Measurements from ENCODE around the gene XRCC6. TPM values are rescaled to one million over a fixed set of nuclear protein-coding genes. Genes with fewer than 3 reads are reported as not detected.

XRCC6 gene
- total and polyA plus RNA-seq, 2 of the 13 experiments (the other 11 are each of a cell fraction or from before 2014, with no cell fraction given): 124 to 625 TPM

DNA sequence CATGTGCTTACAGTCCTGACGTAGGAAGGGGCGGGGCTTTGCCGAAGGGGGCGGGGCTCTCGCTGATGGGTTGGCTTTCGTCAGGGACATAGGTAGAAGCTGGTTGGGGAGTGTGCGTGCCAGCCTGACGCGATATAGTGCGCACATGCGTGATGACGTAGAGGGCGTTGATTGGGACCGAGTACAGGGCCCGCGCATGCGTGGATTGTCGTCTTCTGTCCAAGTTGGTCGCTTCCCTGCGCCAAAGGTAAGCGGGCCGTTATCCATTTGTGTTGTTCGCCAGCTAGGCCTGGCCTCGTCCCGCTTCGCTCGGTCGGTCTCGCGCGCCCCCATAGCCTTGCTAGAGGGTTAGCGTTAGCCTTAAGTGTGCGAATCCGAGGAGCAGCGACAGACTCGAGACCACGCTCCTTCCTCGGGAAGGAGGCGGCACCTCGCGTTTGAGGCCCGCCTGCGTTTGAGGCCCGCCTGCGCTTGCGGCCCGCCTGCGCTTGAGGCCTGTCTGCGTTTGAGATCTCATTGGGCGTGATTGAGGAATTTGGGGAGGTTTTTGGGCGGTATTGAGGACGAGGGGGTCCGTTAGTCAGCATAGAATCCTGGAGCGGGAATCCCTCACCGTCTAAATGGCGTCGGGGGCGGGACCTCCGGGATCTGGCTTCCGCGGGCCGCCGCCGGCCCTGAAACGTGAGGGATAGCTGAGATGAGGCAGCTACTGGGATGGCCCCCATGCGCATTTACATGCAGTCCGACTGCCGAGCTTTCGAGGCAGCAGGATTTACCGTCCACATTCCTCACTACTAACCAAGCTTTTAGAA lies at the start of gene XRCC6 (continued):
- TF ChIP-seq, protein P1, sequence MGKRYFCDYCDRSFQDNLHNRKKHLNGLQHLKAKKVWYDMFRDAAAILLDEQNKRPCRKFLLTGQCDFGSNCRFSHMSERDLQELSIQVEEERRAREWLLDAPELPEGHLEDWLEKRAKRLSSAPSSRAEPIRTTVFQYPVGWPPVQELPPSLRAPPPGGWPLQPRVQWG (CRISPR knock-in tag; IDR thresholded peaks at IDR 0.05; ENCODE audit: borderline replicate concordance, low read depth): no peak
- TF ChIP-seq YEATS2 (CRISPR knock-in tag; IDR thresholded peaks at IDR 0.05; ENCODE audit: borderline replicate concordance) (peak; percentile 86), RFX5 (IDR thresholded peaks at IDR 0.05; ENCODE audit: low read depth, low read length) (peak; percentile 76), ZBTB42 (CRISPR knock-in tag; IDR thresholded peaks at IDR 0.05) (0 out of 2 replicates have a peak, but pooled peaks have one; percentile 49), MAZ (IDR thresholded peaks at IDR 0.05; ENCODE audit: borderline replicate concordance, low read depth, low read length) (no peak), MAZ (CRISPR knock-in tag; IDR thresholded peaks at IDR 0.05; ENCODE audit: low read depth) (peak; percentile 16; the same call in 1 of the 2 replicates), KDM1A (CRISPR knock-in tag; IDR thresholded peaks at IDR 0.05) (no peak), FIP1L1 (IDR thresholded peaks at IDR 0.05; ENCODE audit: borderline replicate concordance, insufficient read depth, low read depth, low read length) (no peak), HMG20B (CRISPR knock-in tag; conservative IDR thresholded peaks at IDR 0.05) (no peak), ZSCAN12 (CRISPR knock-in tag; IDR thresholded peaks at IDR 0.05) (no peak), RBAK (CRISPR knock-in tag; IDR thresholded peaks at IDR 0.05) (no peak), CENPX (CRISPR knock-in tag; IDR thresholded peaks at IDR 0.05) (no peak), ZNF766 (CRISPR knock-in tag; IDR thresholded peaks at IDR 0.05; ENCODE audit: borderline replicate concordance) (no peak), ZNF546 (CRISPR knock-in tag; conservative IDR thresholded peaks at IDR 0.05) (peak; percentile 89; the same call in 1 of the 2 replicates), MAF1 (CRISPR knock-in tag; IDR thresholded peaks at IDR 0.05; ENCODE audit: borderline replicate concordance) (no peak), ZNF207 (IDR thresholded peaks at IDR 0.05; ENCODE audit: borderline replicate concordance) (no peak)
- TF ChIP-seq, protein P2, sequence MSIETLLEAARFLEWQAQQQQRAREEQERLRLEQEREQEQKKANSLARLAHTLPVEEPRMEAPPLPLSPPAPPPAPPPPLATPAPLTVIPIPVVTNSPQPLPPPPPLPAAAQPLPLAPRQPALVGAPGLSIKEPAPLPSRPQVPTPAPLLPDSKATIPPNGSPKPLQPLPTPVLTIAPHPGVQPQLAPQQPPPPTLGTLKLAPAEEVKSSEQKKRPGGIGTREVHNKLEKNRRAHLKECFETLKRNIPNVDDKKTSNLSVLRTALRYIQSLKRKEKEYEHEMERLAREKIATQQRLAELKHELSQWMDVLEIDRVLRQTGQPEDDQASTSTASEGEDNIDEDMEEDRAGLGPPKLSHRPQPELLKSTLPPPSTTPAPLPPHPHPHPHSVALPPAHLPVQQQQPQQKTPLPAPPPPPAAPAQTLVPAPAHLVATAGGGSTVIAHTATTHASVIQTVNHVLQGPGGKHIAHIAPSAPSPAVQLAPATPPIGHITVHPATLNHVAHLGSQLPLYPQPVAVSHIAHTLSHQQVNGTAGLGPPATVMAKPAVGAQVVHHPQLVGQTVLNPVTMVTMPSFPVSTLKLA (IDR thresholded peaks at IDR 0.05): peak; percentile 75
- TF ChIP-seq, protein P3, sequence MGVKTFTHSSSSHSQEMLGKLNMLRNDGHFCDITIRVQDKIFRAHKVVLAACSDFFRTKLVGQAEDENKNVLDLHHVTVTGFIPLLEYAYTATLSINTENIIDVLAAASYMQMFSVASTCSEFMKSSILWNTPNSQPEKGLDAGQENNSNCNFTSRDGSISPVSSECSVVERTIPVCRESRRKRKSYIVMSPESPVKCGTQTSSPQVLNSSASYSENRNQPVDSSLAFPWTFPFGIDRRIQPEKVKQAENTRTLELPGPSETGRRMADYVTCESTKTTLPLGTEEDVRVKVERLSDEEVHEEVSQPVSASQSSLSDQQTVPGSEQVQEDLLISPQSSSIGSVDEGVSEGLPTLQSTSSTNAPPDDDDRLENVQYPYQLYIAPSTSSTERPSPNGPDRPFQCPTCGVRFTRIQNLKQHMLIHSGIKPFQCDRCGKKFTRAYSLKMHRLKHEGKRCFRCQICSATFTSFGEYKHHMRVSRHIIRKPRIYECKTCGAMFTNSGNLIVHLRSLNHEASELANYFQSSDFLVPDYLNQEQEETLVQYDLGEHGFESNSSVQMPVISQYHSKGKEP (CRISPR knock-in tag; IDR thresholded peaks at IDR 0.05): no peak
- TF ChIP-seq, protein P4, sequence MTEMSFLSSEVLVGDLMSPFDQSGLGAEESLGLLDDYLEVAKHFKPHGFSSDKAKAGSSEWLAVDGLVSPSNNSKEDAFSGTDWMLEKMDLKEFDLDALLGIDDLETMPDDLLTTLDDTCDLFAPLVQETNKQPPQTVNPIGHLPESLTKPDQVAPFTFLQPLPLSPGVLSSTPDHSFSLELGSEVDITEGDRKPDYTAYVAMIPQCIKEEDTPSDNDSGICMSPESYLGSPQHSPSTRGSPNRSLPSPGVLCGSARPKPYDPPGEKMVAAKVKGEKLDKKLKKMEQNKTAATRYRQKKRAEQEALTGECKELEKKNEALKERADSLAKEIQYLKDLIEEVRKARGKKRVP (CRISPR knock-in tag; IDR thresholded peaks at IDR 0.05): no peak
- TF ChIP-seq, protein P5, sequence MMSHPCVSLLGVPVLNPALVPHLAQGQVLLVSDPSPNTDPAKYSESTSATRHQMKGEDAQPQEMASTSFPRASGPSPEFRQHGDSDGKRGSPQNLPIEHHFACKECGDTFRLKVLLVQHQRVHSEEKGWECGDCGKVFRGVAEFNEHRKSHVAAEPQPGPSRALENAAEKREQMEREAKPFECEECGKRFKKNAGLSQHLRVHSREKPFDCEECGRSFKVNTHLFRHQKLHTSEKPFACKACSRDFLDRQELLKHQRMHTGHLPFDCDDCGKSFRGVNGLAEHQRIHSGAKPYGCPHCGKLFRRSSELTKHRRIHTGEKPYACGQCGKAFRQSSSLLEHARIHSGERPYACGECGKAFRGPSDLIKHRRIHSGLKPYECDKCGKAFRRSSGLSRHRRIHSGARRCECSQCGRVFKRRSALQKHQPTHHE (CRISPR knock-in tag; IDR thresholded peaks at IDR 0.05; ENCODE audit: borderline replicate concordance): no peak
- TF ChIP-seq, protein P6, sequence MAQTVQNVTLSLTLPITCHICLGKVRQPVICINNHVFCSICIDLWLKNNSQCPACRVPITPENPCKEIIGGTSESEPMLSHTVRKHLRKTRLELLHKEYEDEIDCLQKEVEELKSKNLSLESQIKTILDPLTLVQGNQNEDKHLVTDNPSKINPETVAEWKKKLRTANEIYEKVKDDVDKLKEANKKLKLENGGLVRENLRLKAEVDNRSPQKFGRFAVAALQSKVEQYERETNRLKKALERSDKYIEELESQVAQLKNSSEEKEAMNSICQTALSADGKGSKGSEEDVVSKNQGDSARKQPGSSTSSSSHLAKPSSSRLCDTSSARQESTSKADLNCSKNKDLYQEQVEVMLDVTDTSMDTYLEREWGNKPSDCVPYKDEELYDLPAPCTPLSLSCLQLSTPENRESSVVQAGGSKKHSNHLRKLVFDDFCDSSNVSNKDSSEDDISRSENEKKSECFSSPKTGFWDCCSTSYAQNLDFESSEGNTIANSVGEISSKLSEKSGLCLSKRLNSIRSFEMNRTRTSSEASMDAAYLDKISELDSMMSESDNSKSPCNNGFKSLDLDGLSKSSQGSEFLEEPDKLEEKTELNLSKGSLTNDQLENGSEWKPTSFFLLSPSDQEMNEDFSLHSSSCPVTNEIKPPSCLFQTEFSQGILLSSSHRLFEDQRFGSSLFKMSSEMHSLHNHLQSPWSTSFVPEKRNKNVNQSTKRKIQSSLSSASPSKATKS (CRISPR knock-in tag; IDR thresholded peaks at IDR 0.05): no peak
